OCI-LY3 (cell line): ENCODE data around the gene ZBTB7C.

Experiments
- H2AFZ ChIP-seq: fragments of 200-600, 300-600 bp; shearing (Covaris generic); 2 replicates; pipeline ENCODE4 v1.6.0; 2014; ENCODE audit warnings: antibody characterized with exemption, low read depth, low read length
- H3K27ac ChIP-seq: fragments of 200-600, 300-600 bp; sonication (generic); 2 replicates; pipeline ENCODE4 v1.5.1; 2014; ENCODE audit warnings: mild to moderate bottlenecking, low read length, moderate library complexity, mixed read lengths
- H3K27me3 ChIP-seq: fragments of 200-600, 300-600 bp; sonication (generic); 2 replicates; pipeline ENCODE4 v1.6.1; 2014; ENCODE audit warnings: low read depth, low read length, mixed read lengths
- H3K36me3 ChIP-seq: fragments of 200-600, 300-600 bp; sonication (generic); replicated peaks from 2 replicates; pipeline ENCODE3; 2014; ENCODE audit warnings: low read depth, low read length, mixed read lengths
- H3K4me1 ChIP-seq: fragments of 300-600, 200-600 bp; sonication (generic); 2 replicates; pipeline ENCODE4 v1.6.1; 2014; ENCODE audit warnings: low read length, mixed read lengths
- H3K4me2 ChIP-seq: fragments of 200-600, 300-600 bp; sonication (generic); 2 replicates; pipeline ENCODE4 v1.6.1; 2014; ENCODE audit warnings: low read length, mixed read lengths
- H3K4me3 ChIP-seq: fragments of 300-600, 200-600 bp; sonication (generic); 2 replicates; pipeline ENCODE4 v1.5.1; 2014; ENCODE audit warnings: antibody characterized with exemption, mild to moderate bottlenecking, low read length, moderate library complexity
- H3K79me2 ChIP-seq: fragments of 300-600, 200-600 bp; shearing (Covaris generic); 2 replicates; pipeline ENCODE4 v1.6.1; 2014; ENCODE audit warnings: mild to moderate bottlenecking, low read length, mixed read lengths
- H3K9ac ChIP-seq: fragments of 300-600, 200-600 bp; shearing (Covaris generic); 2 replicates; pipeline ENCODE4 v1.6.0; 2014; ENCODE audit warnings: mild to moderate bottlenecking, low read length, moderate library complexity
- H3K9me3 ChIP-seq: fragments of 200-600, 300-600 bp; shearing (Covaris generic); 2 replicates; pipeline ENCODE4 v1.6.1; 2014; ENCODE audit warnings: low read length, mixed read lengths; ENCODE audit not compliant: insufficient read depth
- H4K20me1 ChIP-seq: fragments of 200-600, 300-600 bp; sonication (generic); 2 replicates; pipeline ENCODE4 v1.6.1; 2016; ENCODE audit warnings: low read length, mixed read lengths; ENCODE audit not compliant: insufficient read depth
- CTCF ChIP-seq: fragments of 200-600, 300-600 bp; sonication (generic); IDR thresholded peaks from 2 replicates; pipeline ENCODE4 v1.5.1; 2014; ENCODE audit warnings: antibody characterized with exemption, low read length, low read depth
- EZH2phosphoT487 ChIP-seq: fragments of 200-600 bp; shearing (Covaris generic); IDR thresholded peaks from 2 replicates; pipeline ENCODE4 v1.6.1; 2018; ENCODE audit warnings: antibody characterized with exemption, mixed run types, low read depth

Gene ZBTB7C

GRCh38 chr18:48104705-48105104, 304.5 kb downstream of the ZBTB7C start:
- Histone ChIP-seq H3K9me3 (no peaks in the 10 kb centered on the region), H2AFZ (no peak overlapping the region), H3K4me1 (no peaks in the 10 kb centered on the region), H4K20me1 (no peaks in the 10 kb centered on the region), H3K27ac (no peak overlapping the region), H3K4me2 (no peak overlapping the region), H3K4me3 (no peak overlapping the region), H3K9ac (no peak overlapping the region), H3K27me3 (peaks cover 86% of the 10 kb centered on the region), H3K36me3 (no peaks in the 10 kb centered on the region), H3K79me2 (no peaks in the 10 kb centered on the region)
- TF ChIP-seq CTCF, result no peak
- no peak for TF ChIP-seq EZH2phosphoT487

GRCh38 chr18:48100651-48101165, 308.5 kb downstream of the ZBTB7C start:
- Histone ChIP-seq H4K20me1 (no peaks in the 10 kb centered on the region), H3K36me3 (no peaks in the 10 kb centered on the region), H3K27ac (no peak overlapping the region), H3K4me1 (no peaks in the 10 kb centered on the region), H3K4me3 (no peak overlapping the region), H3K4me2 (no peak overlapping the region), H3K9ac (no peak overlapping the region), H3K9me3 (no peaks in the 10 kb centered on the region), H3K27me3 (peaks cover 86% of the 10 kb centered on the region), H3K79me2 (no peaks in the 10 kb centered on the region), H2AFZ (no peak overlapping the region)
- TF ChIP-seq CTCF, result no peak
- TF ChIP-seq EZH2phosphoT487, result no peak

- no peaks in the 10 kb centered on the region for H4K20me1 ChIP-seq
- no peaks in the 10 kb centered on the region for H3K36me3 ChIP-seq
- H3K9me3 ChIP-seq, result no peaks in the 10 kb centered on the region
- H3K4me2 ChIP-seq, result no peak overlapping the region
- H3K9ac ChIP-seq, result no peak overlapping the region
- no peak overlapping the region for H3K27ac ChIP-seq
- no peak overlapping the region for H3K4me3 ChIP-seq
- peaks cover 82% of the 10 kb centered on the region for H3K27me3 ChIP-seq
- TF ChIP-seq EZH2phosphoT487 (no peak), CTCF (no peak)
- no peak overlapping the region for H2AFZ ChIP-seq
- H3K4me1 ChIP-seq, result no peaks in the 10 kb centered on the region
- H3K79me2 ChIP-seq, result no peaks in the 10 kb centered on the region
Measured at GRCh38 chr18:48100165-48100575, 309.0 kb downstream of the ZBTB7C start.

- Histone ChIP-seq H3K9ac (no peak overlapping the region), H3K4me3 (no peak overlapping the region), H4K20me1 (no peaks in the 10 kb centered on the region), H3K79me2 (no peaks in the 10 kb centered on the region), H3K4me2 (no peak overlapping the region), H3K9me3 (no peaks in the 10 kb centered on the region), H3K27me3 (peaks cover 82% of the 10 kb centered on the region), H3K27ac (no peak overlapping the region), H3K4me1 (no peaks in the 10 kb centered on the region), H3K36me3 (no peaks in the 10 kb centered on the region), H2AFZ (no peak overlapping the region)
- no peak for TF ChIP-seq EZH2phosphoT487
- no peak for TF ChIP-seq CTCF
Measured at GRCh38 chr18:48099481-48100164, 309.6 kb downstream of the ZBTB7C start.
